NOMO-1 (cell line): ENCODE results near the gene FAM76A.
"Not testable (repeated sequence)": the region's sequence is repeated elsewhere in the genome, so short reads cannot be mapped to it uniquely, and the experiment has no call there.

Source experiments
- DNase-seq, 2 experiments: peaks; one replicate each; lab custom pipeline; 2025; ENCODE audit not compliant: unreplicated experiment in 2 of 2; lab: John Stamatoyannopoulos, UW

FAM76A gene

DNA sequence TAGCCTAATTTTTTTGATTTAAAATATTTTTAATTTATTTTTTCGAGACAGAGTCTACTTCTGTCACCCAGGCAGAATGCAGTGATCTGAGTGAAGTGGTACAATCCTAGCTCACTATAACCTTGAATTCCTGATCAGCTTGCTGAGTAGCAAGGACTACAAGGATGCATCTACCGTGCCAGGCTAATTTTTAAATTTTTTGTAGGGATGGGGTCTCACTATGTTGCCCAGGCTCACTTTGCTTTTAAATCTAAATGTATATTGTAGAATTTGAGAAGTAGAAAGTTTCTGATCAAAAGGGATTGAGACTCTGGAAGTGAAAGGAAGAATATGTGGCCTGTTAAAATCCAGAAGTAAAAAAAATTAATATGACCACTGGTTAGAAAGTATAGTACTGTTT, 48.9 kb downstream of the FAM76A start:
- no peak for DNase-seq

DNA sequence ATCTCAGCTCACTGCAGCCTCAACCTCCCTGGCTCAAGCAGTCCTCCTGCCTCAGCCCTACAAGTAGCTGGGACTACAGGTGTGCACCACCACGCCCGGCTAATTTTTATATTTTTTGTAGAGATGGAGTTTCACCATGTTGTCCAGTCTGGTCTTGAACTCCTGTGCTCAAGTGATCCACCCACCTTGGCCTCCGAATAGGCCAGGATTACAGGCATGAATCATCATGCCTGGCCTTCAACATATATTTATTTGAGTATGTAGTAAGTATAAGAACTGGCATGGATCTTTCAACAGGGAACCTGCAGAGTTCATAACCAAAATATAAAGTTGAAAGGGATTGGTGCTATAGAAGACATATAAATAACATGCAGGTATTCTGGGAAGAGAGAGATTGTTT, 49.6 kb downstream of the FAM76A start:
- DNase-seq = not testable (repeated sequence)

DNA sequence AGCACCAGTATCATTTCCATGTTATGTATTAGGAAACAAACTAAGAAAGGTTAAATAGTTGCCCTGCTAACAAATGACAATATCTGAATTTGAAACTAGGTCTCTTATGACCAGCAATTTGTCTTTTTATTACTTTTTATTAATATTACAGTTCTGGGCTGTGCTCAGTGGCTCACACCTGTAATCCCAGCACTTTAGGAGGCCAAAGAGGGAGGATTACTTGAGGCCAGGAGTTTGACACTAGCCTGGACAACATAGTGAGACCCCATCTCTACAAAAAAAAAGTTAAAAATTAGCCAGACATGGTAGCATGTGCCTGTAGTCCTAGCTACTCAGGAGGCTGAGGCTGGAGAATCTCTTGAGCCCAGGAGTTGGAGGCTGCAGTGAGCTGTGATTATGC, 50.5 kb downstream of the FAM76A start:
- not testable (repeated sequence) for DNase-seq

DNA sequence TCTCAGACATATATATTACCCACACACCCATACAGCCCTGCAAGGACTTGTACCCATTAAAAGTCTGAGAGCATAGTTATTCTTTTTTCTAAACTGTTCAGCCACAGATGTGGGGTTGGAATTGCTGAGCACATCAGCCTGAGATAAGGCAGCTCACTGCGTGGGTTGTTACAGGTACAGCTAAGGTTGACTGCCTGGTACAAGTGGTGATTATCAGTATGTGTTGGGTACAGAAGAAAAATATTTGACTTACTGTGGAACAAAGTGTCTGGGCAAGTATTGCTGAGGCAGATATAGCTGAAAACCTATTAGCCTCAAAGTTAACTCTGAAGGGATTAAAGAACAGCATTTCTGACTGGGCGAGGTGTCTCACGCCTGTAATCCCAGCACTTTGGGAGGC, 52.3 kb downstream of the FAM76A start:
- DNase-seq = no peak

DNA sequence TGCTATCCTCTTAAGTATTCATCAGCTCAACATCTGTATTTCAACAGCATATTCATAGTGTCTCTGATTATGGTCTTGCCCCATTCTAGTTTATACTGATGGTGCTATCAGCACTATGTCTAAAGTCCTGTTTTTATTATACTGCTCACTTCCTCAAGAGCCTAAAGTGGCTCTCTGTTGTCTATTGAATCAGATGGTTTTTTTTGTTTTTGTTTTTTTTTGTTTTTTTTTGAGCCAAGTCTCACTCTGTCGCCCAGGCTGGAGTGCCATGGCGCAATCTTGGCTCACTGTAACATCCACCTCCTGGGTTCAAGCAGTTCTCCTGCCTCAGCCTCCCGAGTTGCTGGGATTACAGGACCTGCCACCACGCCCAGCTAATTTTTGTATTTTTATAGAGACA, 53.4 kb downstream of the FAM76A start:
- peak; percentile 9 to 16 for DNase-seq

DNA sequence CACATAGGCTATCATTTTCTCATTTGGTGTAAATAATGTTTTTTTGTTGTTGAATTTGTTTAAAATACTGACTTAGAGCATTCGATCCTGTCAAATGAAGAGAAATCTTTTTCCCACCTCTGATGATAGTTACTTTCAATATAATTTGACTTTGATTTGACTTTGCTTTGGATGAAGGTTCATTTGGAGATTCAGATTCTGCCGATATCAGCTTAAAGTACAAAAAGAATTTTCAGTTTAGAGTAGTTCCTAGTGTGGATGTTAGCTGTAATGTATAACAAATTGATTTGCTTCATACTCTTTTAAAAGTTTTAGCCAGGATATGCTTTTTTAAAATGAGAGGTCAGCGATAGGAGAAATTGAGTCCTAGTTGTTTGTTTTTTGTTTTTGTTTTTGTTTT, 57.2 kb downstream of the FAM76A start:
- no peak for DNase-seq

DNA sequence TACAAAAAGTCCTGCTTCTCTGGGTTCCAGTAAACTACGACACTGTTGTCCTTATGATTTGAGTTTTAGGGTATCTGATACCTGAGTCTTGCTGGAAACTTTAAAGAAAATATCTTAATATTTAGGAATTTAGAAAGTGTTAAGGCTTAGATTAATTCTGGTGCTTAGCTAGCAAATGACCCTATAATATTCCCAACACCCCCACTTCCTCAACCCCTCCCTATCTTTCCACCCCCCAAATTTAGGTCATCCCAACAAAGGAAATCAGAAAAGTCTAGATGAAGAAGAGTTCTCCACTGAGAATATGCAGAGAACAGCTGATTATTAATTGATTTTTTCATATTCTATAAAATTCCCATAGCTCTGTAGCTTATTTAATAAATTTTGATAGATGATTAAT, 58.9 kb downstream of the FAM76A start:
- no peak for DNase-seq

DNA sequence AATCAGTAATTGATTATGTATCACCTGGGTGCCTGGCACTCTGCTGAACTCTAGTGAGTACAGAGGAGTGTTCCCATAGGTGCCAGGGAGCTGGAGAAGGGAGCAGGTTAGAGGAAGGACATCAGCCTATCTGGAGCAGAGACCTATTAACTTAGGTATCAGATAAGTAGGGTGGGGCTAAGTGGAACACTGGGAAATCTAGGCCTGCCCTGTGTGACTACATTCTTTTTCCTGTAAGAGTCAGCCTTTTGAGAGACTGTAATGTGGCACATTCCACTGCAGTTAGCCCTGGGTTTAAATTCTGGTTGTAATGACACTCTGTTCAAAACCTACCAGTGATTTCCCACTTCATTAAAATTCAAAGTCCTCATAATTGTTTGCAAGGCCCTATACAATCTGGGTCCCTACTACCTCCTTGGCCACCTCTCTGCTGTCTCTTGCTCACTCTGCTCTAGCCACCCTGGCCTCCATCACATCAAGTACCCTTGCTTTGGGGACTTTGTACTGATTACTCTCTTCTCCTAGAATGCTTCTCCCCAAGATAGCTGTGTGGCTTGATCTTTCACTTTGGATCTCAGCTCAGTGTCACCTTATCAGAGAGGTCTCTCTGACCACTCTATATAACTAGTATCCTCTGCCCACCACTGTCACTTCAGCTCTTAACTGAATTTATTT, 60.2 kb downstream of the FAM76A start:
- no peak for DNase-seq

DNA sequence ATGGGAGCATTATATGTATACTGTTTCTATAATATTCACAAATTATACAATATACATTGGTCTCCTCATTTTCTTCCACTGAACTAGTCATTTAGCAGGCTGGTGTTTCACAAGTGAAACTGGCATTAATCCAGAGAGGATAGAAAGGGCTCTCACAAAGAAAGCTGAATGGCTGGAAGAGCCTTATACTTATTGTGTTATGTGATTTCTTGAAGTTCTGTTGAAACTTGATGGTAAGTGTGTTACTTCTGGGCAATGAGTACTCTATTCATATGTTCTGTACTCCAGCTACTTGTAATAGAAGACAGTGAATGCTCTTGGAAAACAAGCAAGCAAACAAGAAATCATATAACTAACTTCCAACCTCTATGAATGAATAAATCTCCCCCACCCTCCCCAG, 62.1 kb downstream of the FAM76A start:
- DNase-seq = no peak

DNA sequence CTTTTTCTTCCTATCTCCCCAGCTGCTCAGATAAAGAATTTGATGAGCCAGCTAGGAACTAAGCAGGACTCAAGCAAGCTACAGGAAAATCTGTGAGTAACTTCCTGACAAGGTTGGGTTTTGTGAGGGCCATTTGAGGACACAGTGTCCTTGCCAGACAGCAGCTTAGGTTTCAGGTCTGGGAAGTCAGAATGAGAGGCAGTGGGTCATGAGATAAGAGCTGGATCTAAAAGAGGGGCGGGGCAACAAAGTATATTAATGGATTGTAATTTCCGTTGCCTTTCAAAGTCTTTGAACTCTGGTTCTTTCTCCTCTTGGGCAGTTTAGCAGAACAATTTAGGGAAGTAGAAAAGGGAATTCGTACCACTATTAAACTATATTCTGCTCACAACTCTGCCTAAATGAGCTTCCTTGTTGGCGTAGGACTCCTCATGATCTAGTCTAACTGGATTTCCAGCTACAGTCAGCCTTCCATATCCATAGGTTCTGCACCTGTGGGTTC, 63.8 kb downstream of the FAM76A start:
- DNase-seq = peak; percentile 60 to 76

DNA sequence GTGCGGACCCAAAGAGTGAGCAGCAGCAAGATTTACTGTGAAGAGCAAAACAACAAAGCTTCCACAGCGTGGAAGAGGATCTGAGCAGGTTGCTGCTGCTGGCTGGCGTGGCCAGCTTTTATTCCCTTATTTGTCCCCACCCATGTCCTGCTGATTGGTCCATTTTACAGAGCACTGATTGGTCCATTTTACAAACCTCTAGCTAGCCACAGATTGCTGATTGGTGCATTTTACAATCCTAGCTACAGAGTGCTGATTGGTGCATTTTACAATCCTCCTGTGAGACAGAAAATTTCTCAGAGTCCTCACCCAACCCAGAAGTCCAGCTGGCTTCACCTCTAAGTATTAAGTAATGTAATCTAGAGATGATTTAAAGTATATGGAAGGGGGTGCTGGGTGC, 64.5 kb downstream of the FAM76A start:
- DNase-seq = not testable (repeated sequence)

DNA sequence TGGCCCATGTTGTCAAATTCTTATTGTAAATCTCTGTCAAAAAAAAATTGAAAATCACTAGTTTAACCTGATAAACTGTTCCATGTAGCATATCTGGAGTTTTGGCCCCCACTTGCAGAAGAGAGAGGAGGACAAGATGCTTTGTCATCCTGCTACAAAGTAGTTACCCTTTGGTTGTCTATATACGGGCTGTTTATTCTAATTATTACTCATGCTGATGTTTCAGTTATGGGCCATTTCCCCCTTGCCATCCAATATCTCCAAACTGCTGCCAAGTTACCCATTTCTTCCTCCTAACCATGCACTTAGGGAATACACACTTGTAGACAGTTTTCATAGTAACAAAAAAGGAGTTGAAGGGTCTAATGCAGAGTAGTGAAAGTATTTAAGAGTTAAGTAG, 69.8 kb downstream of the FAM76A start:
- no peak for DNase-seq

DNA sequence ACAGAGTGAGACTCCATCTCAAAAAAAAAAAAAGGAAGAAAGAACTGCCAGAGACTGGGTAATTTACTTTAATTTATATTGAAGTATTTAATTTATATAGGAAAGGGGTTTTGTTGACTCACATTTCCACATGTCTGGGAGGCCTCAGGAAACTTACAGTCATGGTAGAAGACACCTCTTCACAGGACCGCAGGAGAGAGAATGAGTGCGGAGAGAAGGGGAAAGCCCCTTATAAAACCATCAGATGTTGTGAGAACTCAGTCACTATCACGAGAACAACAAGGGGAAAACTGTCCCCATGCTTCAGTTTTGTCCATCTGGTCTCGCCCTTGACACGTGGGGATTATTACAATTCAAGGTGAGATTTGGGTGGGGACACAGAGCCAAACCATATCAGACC, 79.0 kb downstream of the FAM76A start:
- DNase-seq = no peak

DNA sequence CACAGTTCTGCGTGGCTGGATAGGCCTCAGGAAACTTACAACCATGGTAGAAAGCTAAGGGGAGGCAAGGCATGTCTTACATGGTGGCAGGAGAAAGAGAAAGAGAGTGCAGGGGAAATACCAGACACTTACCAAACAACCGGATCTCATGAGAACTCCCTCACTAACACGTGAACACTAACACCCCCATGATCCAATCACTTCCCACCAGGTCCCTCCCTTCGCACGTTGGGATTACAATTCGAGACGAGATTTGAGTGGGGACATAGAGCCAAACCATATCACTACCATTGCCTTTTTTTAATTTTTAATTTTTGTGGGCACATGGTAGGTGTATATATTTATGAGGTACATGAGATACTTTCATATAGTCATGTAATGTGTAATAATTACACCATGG, 81.0 kb downstream of the FAM76A start:
- DNase-seq = no peak

DNA sequence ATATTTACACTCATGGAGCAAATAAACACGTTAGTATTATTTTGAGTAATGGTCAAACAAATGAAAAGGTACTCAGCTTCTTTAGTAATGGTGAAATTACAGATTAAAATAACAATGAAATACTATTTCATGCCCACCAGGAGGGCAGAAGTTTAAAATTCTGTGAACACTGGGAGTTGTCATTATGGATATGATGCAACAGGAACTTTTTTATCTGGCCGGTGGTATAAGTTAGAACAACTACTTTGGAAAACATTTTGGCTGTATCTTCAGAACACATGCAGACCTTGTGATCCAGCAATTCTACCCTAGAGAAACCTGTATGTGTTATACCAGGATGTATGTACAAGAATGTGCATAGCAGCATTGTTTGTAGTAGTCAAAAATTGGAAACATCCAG, 81.6 kb downstream of the FAM76A start:
- DNase-seq = no peak

DNA sequence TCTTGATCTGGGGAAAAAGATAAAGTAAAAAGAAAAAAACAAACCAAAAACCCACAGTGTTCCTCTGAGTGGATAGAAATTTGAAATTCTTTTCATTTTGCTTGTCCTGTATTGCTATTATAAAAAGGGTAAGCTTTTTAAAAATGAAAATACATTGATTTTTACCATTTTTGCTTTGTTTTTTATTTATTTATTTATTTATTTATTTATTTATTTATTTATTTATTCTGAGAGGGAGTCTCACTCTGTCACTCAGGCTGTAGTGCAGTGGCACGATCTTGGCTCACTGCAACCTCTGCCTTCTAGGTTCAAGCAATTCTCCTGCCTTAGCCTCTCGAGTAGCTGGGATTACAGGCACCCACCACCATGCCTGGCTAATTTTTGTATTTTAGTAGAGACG, 82.4 kb downstream of the FAM76A start:
- not testable (repeated sequence) for DNase-seq

DNA sequence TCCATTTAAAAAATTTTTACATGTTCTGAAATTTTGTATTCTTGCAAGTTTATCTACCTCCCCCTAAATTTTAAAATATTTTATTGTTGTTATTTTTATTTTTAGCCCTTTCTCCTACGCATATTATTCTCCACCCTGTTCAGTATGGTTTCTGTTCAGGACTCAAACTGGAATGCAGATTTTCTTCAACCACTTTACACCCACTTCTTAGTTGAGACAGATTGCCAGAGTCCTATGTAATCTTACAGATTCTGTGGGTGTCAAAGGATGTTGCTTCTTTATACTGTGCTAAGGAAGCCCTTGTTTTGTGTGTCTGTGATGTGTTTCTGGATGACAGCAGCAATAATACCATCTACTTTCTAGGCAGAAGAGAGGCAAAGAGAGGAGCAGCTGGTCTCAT, 84.1 kb downstream of the FAM76A start:
- DNase-seq = no peak

DNA sequence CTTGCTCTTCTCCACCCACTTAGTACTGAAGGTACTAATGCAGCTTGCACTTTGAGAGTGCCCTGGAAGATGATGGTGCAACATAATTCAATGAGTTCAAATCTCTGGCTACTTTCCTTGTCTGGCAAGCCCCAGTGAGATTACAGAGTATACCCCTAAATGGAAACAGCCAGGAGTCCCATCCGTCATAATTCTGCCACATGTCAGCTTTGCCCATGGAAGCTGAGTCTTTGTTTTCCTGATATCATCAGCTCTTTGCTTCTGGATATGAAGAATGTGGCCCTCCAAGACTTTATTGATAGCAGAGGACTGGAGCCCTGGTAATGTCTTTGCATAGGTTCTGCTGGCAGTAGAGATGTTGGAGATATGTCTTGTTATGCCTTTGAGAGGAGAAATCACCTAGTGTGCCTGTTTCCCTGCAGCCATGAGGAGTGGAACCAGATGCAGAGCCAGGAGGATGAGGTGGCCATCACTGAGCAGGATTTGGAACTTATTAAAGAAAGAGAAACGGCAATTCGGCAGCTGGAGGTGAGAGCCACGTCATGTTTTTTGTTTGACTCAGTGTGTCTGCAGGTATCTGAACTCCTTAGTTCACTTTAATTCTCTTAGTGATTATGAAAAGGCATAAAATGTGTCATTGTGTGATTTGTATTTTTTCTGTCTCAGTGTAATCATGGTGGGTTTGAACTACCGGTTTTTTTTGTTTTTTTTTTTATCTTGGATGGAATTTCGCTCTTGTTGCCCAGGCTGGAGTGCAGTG, 86.2 kb downstream of the FAM76A start:
- DNase-seq = no peak
